AG04450 (cell line): ENCODE data around the gene OPCML. TPM values are rescaled to one million over a fixed set of nuclear protein-coding genes. Genes with fewer than 3 reads are reported as not detected.

ENCODE experiments used
- CTCF ChIA-PET: fragments of 300-600, 350-600 bp; formaldehyde crosslinking; extraction: SDS; loops from one replicate; lab custom pipeline; 2022; ENCODE audit warnings: antibody characterized with exemption, inconsistent platforms; lab: Charles Lee
- POLR2A ChIA-PET: fragments of 350-600 bp; formaldehyde crosslinking; extraction: SDS; loops from one replicate; lab custom pipeline; 2021; ENCODE audit warnings: antibody characterized with exemption, inconsistent platforms; lab: Yijun Ruan, JAX
- DNase-seq: peaks from one replicate; pipeline ENCODE4 v3.0.0-alpha.2; 2011; ENCODE audit warnings: low read depth, low spot score
- H3K27ac ChIP-seq: one replicate; pipeline ENCODE4 v1.5.1; 2012; ENCODE audit warnings: low read depth, low read length, control low read depth
- H3K27me3 ChIP-seq: one replicate; pipeline ENCODE4 v1.6.0; 2012; ENCODE audit warnings: low read length; ENCODE audit not compliant: control insufficient read depth, insufficient read depth
- H3K4me3 ChIP-seq: 2 replicates; pipeline ENCODE4 v1.5.1; 2011; ENCODE audit warnings: mild to moderate bottlenecking, low read depth, low read length, control low read depth
- H3K9me3 ChIP-seq: 2 replicates; pipeline ENCODE4 v1.5.1; 2012; ENCODE audit warnings: low read length; ENCODE audit not compliant: control insufficient read depth, insufficient read depth
- polyA plus RNA-seq: library from polyadenylated mRNA; depleted of rRNA; stranded (reverse); fragments of >200 nt; gene quantifications from 2 replicates; pipeline ENCODE4 v1.2.3, GENCODE V29; 2011
- TF ChIP-seq, protein P1 (sequence below): IDR thresholded peaks from 2 replicates; pipeline ENCODE4 v1.5.1; 2011; ENCODE audit warnings: low read depth, low read length, control low read depth, inconsistent platforms

Gene OPCML
- polyA plus RNA-seq, 1 experiment = 1.1 TPM

DNA sequence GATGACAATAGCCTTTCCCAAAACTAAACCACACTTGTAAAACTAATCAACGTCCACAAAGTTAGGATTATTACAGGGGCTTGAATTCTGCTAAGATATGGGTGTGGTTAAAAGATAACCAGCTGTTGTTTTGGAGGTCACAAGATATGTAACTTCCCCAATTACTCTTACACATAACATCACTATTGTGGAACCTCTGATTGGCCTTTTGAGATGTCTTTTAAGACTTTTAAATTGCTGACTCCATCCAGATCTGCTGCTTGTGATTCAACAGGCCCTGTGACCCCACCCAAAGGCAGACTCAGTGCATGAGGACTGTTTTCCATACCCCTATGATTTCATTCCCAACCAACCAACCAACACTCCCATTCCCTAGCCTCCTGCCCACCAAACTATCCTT lies 893.9 kb downstream of the OPCML start:
- POLR2A ChIA-PET = no interaction called here
- Histone ChIP-seq H3K9me3 (no peaks in the 10 kb centered on the region), H3K27me3 (no peaks in the 10 kb centered on the region), H3K4me3 (no peak overlapping the region), H3K27ac (no peak overlapping the region)
- TF ChIP-seq, protein P1, sequence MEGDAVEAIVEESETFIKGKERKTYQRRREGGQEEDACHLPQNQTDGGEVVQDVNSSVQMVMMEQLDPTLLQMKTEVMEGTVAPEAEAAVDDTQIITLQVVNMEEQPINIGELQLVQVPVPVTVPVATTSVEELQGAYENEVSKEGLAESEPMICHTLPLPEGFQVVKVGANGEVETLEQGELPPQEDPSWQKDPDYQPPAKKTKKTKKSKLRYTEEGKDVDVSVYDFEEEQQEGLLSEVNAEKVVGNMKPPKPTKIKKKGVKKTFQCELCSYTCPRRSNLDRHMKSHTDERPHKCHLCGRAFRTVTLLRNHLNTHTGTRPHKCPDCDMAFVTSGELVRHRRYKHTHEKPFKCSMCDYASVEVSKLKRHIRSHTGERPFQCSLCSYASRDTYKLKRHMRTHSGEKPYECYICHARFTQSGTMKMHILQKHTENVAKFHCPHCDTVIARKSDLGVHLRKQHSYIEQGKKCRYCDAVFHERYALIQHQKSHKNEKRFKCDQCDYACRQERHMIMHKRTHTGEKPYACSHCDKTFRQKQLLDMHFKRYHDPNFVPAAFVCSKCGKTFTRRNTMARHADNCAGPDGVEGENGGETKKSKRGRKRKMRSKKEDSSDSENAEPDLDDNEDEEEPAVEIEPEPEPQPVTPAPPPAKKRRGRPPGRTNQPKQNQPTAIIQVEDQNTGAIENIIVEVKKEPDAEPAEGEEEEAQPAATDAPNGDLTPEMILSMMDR = no peak
- DNase-seq = no peak
- CTCF ChIA-PET = interaction anchor here (1.0 to 1.2 kb wide), 2 partner anchors 9 to 302 kb away, joined by 3 read pairs; no protein-coding TSS in a partner anchor

DNA sequence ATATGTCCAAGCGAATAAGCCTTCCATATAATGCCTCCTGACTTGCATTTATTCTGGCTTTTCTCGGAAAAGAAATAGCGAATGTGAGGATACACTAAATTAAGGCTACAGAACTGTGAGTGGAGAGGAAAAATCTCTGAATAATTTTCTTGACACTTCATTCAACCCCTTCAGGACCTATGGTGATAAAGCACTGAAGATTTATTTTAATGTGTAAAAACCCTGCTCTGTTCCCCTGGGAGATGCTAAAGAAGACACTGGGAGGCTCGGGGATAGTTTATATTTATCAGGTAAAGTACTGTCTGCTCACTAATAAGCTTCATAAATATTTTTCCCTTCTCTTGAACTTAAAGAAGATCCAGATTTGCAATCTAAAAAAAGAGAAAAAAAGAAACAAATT lies 895.8 kb downstream of the OPCML start:
- DNase-seq = no peak
- ChIA-PET POLR2A (no interaction called here), CTCF (no interaction called here)
- no peak overlapping the region for H3K4me3 ChIP-seq
- no peaks in the 10 kb centered on the region for H3K27me3 ChIP-seq
- TF ChIP-seq, protein P1 = no peak
- H3K27ac ChIP-seq = no peak overlapping the region
- no peaks in the 10 kb centered on the region for H3K9me3 ChIP-seq

DNA sequence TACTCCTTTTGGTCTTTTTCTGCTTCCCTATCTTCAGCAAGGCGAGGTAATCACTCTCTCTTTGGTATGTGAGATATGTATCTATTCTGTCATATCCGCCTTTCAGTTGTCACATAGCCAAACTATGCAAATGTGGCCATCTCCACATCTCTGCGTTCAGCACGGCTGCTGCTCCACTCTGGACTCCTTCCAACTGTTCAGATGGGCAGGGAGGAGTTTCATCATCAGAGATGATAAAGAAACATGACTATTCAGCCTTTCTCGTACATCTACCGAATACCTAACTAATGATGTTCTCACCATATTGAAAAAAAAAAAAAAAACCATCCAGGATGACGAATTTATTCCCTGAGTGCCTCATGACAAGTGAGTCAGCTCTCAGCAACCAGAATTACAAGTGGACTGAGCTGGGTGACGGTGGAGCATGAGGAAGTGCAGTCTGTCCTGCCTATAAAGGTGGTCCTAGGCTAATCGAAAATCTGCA lies 899.6 kb downstream of the OPCML start:
- POLR2A ChIA-PET = interaction anchor here (0.6 to 0.8 kb wide), 5 partner anchors 159 to 1592 kb away, joined by 3 to 5 read pairs (median 4); partner anchors contain the start of gene VPS26B
- H3K9me3 ChIP-seq = no peaks in the 10 kb centered on the region
- H3K4me3 ChIP-seq = no peak overlapping the region
- CTCF ChIA-PET = interaction anchor here (0.7 kb wide), 1 partner anchor 87 kb away, joined by 4 read pairs; no protein-coding TSS in a partner anchor
- TF ChIP-seq, protein P1 = no peak
- H3K27ac ChIP-seq = peak overlapping the region; percentile 95
- DNase-seq = peak; percentile 96
- no peaks in the 10 kb centered on the region for H3K27me3 ChIP-seq

DNA sequence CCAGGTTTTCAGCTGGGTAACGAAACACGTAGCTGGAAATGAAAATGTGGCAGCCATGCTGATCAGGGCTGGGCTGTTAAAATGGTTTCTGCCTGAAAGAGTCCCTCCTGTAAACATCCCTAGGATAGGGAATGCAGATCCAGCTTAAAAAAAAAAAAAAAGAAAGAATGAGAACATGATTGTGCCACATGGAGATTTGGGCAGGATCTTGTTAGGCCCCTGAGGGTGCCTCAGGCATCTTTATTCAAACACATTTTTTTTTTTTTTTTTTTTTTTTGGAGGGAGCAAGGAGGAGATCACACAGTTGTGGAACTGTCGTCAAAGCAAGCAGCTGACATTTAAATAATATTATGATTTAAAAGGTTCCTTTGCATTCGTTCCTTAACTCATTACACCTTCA lies 900.3 kb downstream of the OPCML start:
- no peak overlapping the region for H3K27ac ChIP-seq
- no peak for DNase-seq
- TF ChIP-seq, protein P1 = no peak
- H3K9me3 ChIP-seq = no peaks in the 10 kb centered on the region
- CTCF ChIA-PET = no interaction called here
- no peaks in the 10 kb centered on the region for H3K27me3 ChIP-seq
- POLR2A ChIA-PET = interaction anchor here (0.6 kb wide), 1 partner anchor 1593 kb away, joined by 3 read pairs; the partner anchor contains the start of gene VPS26B
- H3K4me3 ChIP-seq = no peak overlapping the region

DNA sequence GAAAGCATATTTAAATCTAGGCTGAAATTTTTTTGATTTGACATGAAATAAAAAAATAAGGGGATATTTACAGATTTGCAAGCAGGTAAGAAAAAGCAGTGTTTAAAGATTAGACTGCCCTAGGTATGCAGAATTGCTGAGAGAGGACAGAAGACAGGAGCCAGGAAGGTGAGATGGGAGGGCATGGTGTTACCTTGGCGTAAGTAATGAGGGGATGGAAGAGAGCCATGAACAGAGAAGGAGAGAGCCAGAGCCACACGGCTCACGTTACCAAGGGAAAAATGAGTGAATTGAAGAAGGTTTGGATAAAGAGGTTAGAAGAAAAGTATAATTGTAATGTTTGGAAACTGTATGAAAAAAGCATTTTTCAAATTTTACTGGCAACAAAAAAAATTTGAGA lies 904.3 kb downstream of the OPCML start:
- no peak for DNase-seq
- Histone ChIP-seq H3K4me3 (no peak overlapping the region), H3K9me3 (no peaks in the 10 kb centered on the region), H3K27me3 (no peaks in the 10 kb centered on the region), H3K27ac (no peak overlapping the region)
- POLR2A ChIA-PET = no interaction called here
- CTCF ChIA-PET = interaction anchor here (1.0 kb wide), 1 partner anchor 313 kb away, joined by 3 read pairs; no protein-coding TSS in a partner anchor
- TF ChIP-seq, protein P1 = no peak
